K562 (cell line): ENCODE results near the gene PRR35. TPM values are rescaled to one million over a fixed set of nuclear protein-coding genes. Genes with fewer than 3 reads are reported as not detected.
A peak's percentile ranks its signal among the peaks of the same experiment; 100 is the strongest.

Experiments
- ASH1L ChIP-seq: fragments of 450-650 bp; IDR thresholded peaks from 2 replicates; pipeline ENCODE4 v1.6.1; 2018; ENCODE audit warnings: borderline replicate concordance, mild to moderate bottlenecking, low read depth; ENCODE audit not compliant: partially characterized antibody
- C11orf30 ChIP-seq: fragments of 450-650 bp; IDR thresholded peaks from 2 replicates; pipeline ENCODE4 v1.6.1; 2016; ENCODE audit warnings: low read depth, mild to moderate bottlenecking
- CC2D1A ChIP-seq: fragments of 450-650 bp; IDR thresholded peaks from 2 replicates; pipeline ENCODE4 v1.6.1; 2017; ENCODE audit warnings: mild to moderate bottlenecking
- CHD4 ChIP-seq: fragments of 200-600 bp; sonication (generic); IDR thresholded peaks from 3 replicates; pipeline ENCODE4 v1.6.1; 2012; ENCODE audit warnings: low read depth, mild to moderate bottlenecking, mixed read lengths, low read length, inconsistent platforms; ENCODE audit not compliant: insufficient read depth, insufficient replicate concordance, poor library complexity, severe bottlenecking
- CSDE1 ChIP-seq, 2 experiments: fragments of 450-650 bp; IDR thresholded peaks; 2 replicates each; pipeline ENCODE4 v1.6.1; 2016; ENCODE audit warnings: mild to moderate bottlenecking in 1 of 2
- EGR1 ChIP-seq: fragments of 450-650 bp; conservative IDR thresholded peaks from 2 replicates; pipeline ENCODE4 v1.6.1; 2017; ENCODE audit warnings: mild to moderate bottlenecking
- ETV6 ChIP-seq, 3 experiments: fragments of 150-350 bp in 1 of 3; sonication (generic) in 1 of 3; formaldehyde crosslinking in 1 of 3; IDR thresholded peaks; 2 replicates each; pipeline versions ENCODE4 v1.6.1 to v1.8.0; 2014 to 2022; ENCODE audit warnings: borderline replicate concordance in 2 of 3, low read depth in 2 of 3, antibody characterized with exemption in 1 of 3, low read length in 1 of 3, mild to moderate bottlenecking in 1 of 3, missing genetic modification reagents in 1 of 3
- FOXJ3 ChIP-seq: sonication (generic); formaldehyde crosslinking; IDR thresholded peaks from 2 replicates; pipeline ENCODE4 v1.4.0; 2020; ENCODE audit warnings: mild to moderate bottlenecking, missing genetic modification reagents
- KDM4B ChIP-seq, 2 experiments: fragments of 450-650 bp in 1 of 2; sonication (generic) in 1 of 2; IDR thresholded peaks; 2 replicates each; pipeline ENCODE4 v1.6.1; 2016 to 2017; ENCODE audit warnings: borderline replicate concordance in 2 of 2, antibody characterized with exemption in 1 of 2, low read depth in 1 of 2, mild to moderate bottlenecking in 1 of 2
- KLF13 ChIP-seq: fragments of 450-650 bp; IDR thresholded peaks from 2 replicates; pipeline ENCODE4 v1.6.1; 2016; ENCODE audit warnings: missing genetic modification characterization, low read depth, mild to moderate bottlenecking, missing compliant biosample characterization, moderate library complexity, borderline replicate concordance
- NFIX ChIP-seq: fragments of 250-450 bp; sonication (Bioruptor Pico); IDR thresholded peaks from 2 replicates; pipeline ENCODE4 v1.4.0; 2020; ENCODE audit warnings: low read depth, mild to moderate bottlenecking, moderate library complexity
- PHB ChIP-seq: fragments of 250-450 bp; sonication (Bioruptor Pico); IDR thresholded peaks from 2 replicates; pipeline ENCODE4 v1.5.0; 2021
- RBM15 ChIP-seq: fragments of 200-400 bp; formaldehyde crosslinking; IDR thresholded peaks from 2 replicates; pipeline ENCODE4 v1.6.1; 2018; ENCODE audit warnings: mild to moderate bottlenecking, low read length, moderate library complexity; ENCODE audit not compliant: insufficient read depth
- RFX1 ChIP-seq: fragments of 450-650 bp; IDR thresholded peaks from 2 replicates; pipeline ENCODE4 v1.6.1; 2016; ENCODE audit warnings: mild to moderate bottlenecking, moderate library complexity
- SREBF1 ChIP-seq: fragments of 150-350 bp; IDR thresholded peaks from 2 replicates; pipeline ENCODE4 v1.6.1; 2014; ENCODE audit warnings: antibody characterized with exemption, low read depth, low read length, borderline replicate concordance
- ZC3H4 ChIP-seq: sonication (generic); formaldehyde crosslinking; IDR thresholded peaks from 2 replicates; pipeline ENCODE4 v1.9.0; 2021; ENCODE audit warnings: missing genetic modification reagents, borderline replicate concordance
- ZFX ChIP-seq: sonication (generic); formaldehyde crosslinking; IDR thresholded peaks from 2 replicates; pipeline ENCODE4 v1.8.0; 2022; ENCODE audit warnings: mild to moderate bottlenecking, missing genetic modification reagents, moderate library complexity
- ZNF3 ChIP-seq: fragments of 250-450 bp; sonication (Bioruptor Pico); IDR thresholded peaks from 2 replicates; pipeline ENCODE4 v1.5.0; 2021; ENCODE audit warnings: mild to moderate bottlenecking, moderate library complexity
- ZNF445 ChIP-seq: fragments of 250-450 bp; sonication (Bioruptor Pico); IDR thresholded peaks from 2 replicates; pipeline ENCODE4 v1.4.0; 2020; ENCODE audit warnings: low read depth, mild to moderate bottlenecking, moderate library complexity
- ZSCAN32 ChIP-seq: fragments of 450-650 bp; formaldehyde crosslinking; IDR thresholded peaks from 2 replicates; pipeline ENCODE4 v1.4.0; 2020; ENCODE audit warnings: mild to moderate bottlenecking, moderate library complexity
- polyA plus RNA-seq, 8 experiments: library from polyadenylated mRNA; depleted of rRNA in 4 of 8; stranded (reverse) in 5 of 8; unstranded in 3 of 8; fragments of >200 nt; fragmentation: Nextera tagmentation in 2 of 8; fragmentation: Illumina TruSeq in 1 of 8; extraction: Ambion mirVana in 2 of 8; extraction: Trizol in 1 of 8; gene quantifications; 2 replicates each; pipeline versions ENCODE4 v1.2.1 to v1.2.3, GENCODE V29; 2011 to 2014; ENCODE audit warnings: inconsistent platforms in 1 of 8, missing spikeins in 1 of 8
- total RNA-seq, 7 experiments: library from RNA; depleted of rRNA in 6 of 7; stranded (reverse); fragments of >200 nt in 6 of 7; fragmentation: Illumina TruSeq in 2 of 7; extraction: Trizol in 2 of 7; gene quantifications; 2 replicates each; pipeline versions ENCODE4 v1.2.1 to v1.2.3, GENCODE V29; 2011 to 2021; ENCODE audit warnings: low replicate concordance in 1 of 7
- TF ChIP-seq, protein P1 (sequence below), 2 experiments: fragments of 450-650 bp; IDR thresholded peaks; 2 replicates each; pipeline ENCODE4 v1.6.1; 2016
- TF ChIP-seq, protein P2 (sequence below), 3 experiments: IDR thresholded peaks in 2 of 3; conservative IDR thresholded peaks in 1 of 3; 2 replicates each; pipeline ENCODE4 v1.5.1; 2011 to 2012; ENCODE audit warnings: low read length in 3 of 3, mild to moderate bottlenecking in 3 of 3, control low read depth in 2 of 3, improper control_type of control experiment in 1 of 3, inconsistent platforms in 1 of 3, low read depth in 1 of 3, mixed read lengths in 1 of 3, moderate library complexity in 1 of 3; ENCODE audit not compliant: insufficient read depth in 2 of 3
- TF ChIP-seq, protein P3 (sequence below): sonication (generic); IDR thresholded peaks from 2 replicates; pipeline ENCODE4 v1.6.1; 2016

The PRR35 gene
- total and polyA plus RNA-seq, 9 of the 15 experiments (the other 6 are each of a cell fraction or from before 2014, with no cell fraction given), result 0.17 to 0.45 (median 0.21) TPM; not detected in 5

DNA sequence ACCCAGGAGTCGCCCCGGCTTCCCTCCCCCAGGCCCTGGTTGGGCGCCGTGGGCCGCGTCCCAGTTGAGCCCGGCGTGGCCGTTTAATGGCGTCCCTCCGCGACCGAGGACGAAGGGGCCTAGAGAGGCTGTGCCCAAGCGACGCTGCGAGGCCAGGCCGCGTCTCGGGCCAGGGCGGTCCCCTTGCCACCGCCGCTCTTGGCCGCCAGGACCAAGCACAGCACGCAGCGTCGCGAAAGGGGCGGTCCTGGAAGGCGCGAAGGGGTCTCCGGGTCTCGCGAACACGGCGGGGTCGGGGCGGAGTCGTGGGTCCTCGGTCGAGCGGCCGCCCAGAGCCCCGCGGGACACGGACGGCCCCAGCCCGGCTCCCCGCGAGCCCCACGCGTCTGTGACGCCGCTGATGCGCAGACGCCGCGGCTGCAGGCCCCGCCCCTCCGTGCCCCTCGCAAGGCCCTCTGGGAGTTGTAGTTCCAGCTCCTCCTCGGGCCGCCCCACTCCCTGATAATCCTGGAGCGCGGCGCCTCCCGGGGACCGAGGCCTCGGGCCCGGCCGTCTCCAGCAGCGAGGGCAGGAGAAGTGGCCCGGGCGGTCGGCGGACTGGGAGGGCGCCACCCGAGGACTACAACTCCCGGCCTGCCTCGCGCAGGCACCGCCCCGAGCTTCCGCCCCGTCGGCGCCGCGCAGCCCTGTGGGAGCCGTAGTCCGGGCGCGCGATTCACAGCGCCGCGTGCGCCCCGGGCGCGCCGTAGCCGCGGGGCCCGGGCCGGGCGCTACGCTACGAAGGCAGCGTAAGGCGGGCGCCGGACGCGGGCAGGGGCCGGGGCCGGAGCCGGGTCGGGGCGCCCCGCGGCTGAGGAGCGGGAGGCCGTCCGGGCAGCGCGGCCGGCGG, 32.9 kb upstream of the PRR35 start, which contains the start of gene CAPN15 (continued):
- TF ChIP-seq, protein P1, sequence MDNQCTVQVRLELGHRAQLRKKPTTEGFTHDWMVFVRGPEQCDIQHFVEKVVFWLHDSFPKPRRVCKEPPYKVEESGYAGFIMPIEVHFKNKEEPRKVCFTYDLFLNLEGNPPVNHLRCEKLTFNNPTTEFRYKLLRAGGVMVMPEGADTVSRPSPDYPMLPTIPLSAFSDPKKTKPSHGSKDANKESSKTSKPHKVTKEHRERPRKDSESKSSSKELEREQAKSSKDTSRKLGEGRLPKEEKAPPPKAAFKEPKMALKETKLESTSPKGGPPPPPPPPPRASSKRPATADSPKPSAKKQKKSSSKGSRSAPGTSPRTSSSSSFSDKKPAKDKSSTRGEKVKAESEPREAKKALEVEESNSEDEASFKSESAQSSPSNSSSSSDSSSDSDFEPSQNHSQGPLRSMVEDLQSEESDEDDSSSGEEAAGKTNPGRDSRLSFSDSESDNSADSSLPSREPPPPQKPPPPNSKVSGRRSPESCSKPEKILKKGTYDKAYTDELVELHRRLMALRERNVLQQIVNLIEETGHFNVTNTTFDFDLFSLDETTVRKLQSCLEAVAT (IDR thresholded peaks at IDR 0.05), result no peak
- TF ChIP-seq ASH1L, result no peak
- TF ChIP-seq ZC3H4 (CRISPR knock-in tag), result no peak; the same call in 1 of the 2 replicates
- TF ChIP-seq C11orf30, result no peak
- TF ChIP-seq KLF13 (tag), result peak; percentile 70; the same call in 1 of the 2 replicates
- no peak for TF ChIP-seq ETV6 (IDR thresholded peaks at IDR 0.05; ENCODE audit: borderline replicate concordance in 1 of 2, low read depth in 2 of 2, low read length in 1 of 2)
- no peak for TF ChIP-seq ETV6 (CRISPR knock-in tag; IDR thresholded peaks at IDR 0.05; ENCODE audit: borderline replicate concordance)
- no peak for TF ChIP-seq CSDE1 (IDR thresholded peaks at IDR 0.05)
- TF ChIP-seq ZSCAN32, result no peak
- no peak for TF ChIP-seq ZNF445 (CRISPR knock-in tag)
- no peak for TF ChIP-seq SREBF1
- no peak; a peak in 1 of 4 replicates for TF ChIP-seq KDM4B (IDR thresholded peaks at IDR 0.05; ENCODE audit: borderline replicate concordance in 2 of 2, low read depth in 1 of 2)
- peak; percentile 42; the same call in 1 of the 2 replicates for TF ChIP-seq EGR1
- TF ChIP-seq ZNF3 (CRISPR knock-in tag), result no peak
- TF ChIP-seq, protein P2, sequence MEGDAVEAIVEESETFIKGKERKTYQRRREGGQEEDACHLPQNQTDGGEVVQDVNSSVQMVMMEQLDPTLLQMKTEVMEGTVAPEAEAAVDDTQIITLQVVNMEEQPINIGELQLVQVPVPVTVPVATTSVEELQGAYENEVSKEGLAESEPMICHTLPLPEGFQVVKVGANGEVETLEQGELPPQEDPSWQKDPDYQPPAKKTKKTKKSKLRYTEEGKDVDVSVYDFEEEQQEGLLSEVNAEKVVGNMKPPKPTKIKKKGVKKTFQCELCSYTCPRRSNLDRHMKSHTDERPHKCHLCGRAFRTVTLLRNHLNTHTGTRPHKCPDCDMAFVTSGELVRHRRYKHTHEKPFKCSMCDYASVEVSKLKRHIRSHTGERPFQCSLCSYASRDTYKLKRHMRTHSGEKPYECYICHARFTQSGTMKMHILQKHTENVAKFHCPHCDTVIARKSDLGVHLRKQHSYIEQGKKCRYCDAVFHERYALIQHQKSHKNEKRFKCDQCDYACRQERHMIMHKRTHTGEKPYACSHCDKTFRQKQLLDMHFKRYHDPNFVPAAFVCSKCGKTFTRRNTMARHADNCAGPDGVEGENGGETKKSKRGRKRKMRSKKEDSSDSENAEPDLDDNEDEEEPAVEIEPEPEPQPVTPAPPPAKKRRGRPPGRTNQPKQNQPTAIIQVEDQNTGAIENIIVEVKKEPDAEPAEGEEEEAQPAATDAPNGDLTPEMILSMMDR (IDR thresholded peaks at IDR 0.05 in 2 of 3, conservative IDR thresholded peaks at IDR 0.05 in 1 of 3; ENCODE audit: insufficient read depth in 2 of 3, low read depth in 1 of 3, low read length in 3 of 3), result no peak; a peak in 1 of 6 replicates
- TF ChIP-seq ZFX (CRISPR knock-in tag), result peak; percentile 93
- TF ChIP-seq PHB (CRISPR knock-in tag), result no peak
- no peak for TF ChIP-seq CHD4
- TF ChIP-seq, protein P3, sequence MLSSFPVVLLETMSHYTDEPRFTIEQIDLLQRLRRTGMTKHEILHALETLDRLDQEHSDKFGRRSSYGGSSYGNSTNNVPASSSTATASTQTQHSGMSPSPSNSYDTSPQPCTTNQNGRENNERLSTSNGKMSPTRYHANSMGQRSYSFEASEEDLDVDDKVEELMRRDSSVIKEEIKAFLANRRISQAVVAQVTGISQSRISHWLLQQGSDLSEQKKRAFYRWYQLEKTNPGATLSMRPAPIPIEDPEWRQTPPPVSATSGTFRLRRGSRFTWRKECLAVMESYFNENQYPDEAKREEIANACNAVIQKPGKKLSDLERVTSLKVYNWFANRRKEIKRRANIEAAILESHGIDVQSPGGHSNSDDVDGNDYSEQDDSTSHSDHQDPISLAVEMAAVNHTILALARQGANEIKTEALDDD, result no peak
- TF ChIP-seq FOXJ3 (CRISPR knock-in tag), result no peak
- TF ChIP-seq RBM15, result no peak
- no peak for TF ChIP-seq RFX1
- no peak for TF ChIP-seq CC2D1A
- TF ChIP-seq NFIX (CRISPR knock-in tag), result no peak
